ENCODE results near the gene MRPL34. TPM values are rescaled to one million over a fixed set of nuclear protein-coding genes. Genes with fewer than 3 reads are reported as not detected.
A peak's percentile ranks its signal among the peaks of the same experiment; 100 is the strongest.

MRPL34 gene
- total RNA-seq, 1 experiment from 2014 or later: 191 TPM

DNA sequence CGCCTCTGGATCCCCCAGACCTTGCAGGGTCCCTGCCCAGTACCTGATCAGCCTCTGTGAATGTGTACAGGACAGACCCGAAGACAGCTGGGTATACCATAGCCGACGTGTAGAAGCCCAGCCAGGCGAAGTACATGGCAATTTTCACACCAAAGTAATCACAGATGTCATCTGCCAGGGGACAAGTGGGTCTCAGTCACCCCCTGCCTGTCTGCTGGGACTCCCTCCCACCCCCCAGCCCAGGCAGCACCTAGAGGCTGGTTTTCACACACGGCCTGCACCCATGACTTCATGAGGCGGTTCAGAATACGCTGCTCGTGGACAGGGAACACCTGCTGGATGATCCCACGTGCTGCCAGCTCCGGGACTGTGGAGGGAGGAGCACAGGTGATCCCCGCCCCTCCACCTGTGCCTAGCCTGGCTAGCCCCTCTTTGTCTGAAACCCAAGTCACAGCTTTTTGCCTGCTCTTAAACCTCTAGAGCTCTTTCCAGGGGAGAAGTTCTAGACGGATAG, 25.4 kb downstream of the MRPL34 start:
- peaks cover 10% of the 10 kb centered on the region for H3K4me1 ChIP-seq (ENCODE audit: insufficient read depth, low read length)
- ATAC-seq (no peak), DNase-seq (no peak)
- no peaks in the 10 kb centered on the region for H3F3A ChIP-seq (ENCODE audit: low read length, unreplicated experiment)
- H3K4me3 ChIP-seq (ENCODE audit: low read length): no peak overlapping the region
- no TSS peak for BruUV-seq (replicated peaks)
- TF ChIP-seq, protein P1, sequence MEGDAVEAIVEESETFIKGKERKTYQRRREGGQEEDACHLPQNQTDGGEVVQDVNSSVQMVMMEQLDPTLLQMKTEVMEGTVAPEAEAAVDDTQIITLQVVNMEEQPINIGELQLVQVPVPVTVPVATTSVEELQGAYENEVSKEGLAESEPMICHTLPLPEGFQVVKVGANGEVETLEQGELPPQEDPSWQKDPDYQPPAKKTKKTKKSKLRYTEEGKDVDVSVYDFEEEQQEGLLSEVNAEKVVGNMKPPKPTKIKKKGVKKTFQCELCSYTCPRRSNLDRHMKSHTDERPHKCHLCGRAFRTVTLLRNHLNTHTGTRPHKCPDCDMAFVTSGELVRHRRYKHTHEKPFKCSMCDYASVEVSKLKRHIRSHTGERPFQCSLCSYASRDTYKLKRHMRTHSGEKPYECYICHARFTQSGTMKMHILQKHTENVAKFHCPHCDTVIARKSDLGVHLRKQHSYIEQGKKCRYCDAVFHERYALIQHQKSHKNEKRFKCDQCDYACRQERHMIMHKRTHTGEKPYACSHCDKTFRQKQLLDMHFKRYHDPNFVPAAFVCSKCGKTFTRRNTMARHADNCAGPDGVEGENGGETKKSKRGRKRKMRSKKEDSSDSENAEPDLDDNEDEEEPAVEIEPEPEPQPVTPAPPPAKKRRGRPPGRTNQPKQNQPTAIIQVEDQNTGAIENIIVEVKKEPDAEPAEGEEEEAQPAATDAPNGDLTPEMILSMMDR (conservative IDR thresholded peaks at IDR 0.05; ENCODE audit: low read depth, low read length): no peak
- TF ChIP-seq EZH2phosphoT487 (IDR thresholded peaks at IDR 0.05; ENCODE audit: borderline replicate concordance, low read length): no peak
- no peak for TF ChIP-seq EZH2 (IDR thresholded peaks at IDR 0.05; ENCODE audit: low read length, unreplicated experiment)
- H3K27ac ChIP-seq (ENCODE audit: low read length): no peak overlapping the region
- H3K36me3 ChIP-seq (ENCODE audit: low read depth, low read length): peaks cover 6% of the 10 kb centered on the region
- no peaks in the 10 kb centered on the region for H4K20me1 ChIP-seq (ENCODE audit: low read length)
- no peaks in the 10 kb centered on the region; the same call in 1 of the 2 replicates for H3K79me2 ChIP-seq (ENCODE audit: low read length)
- CTCF ChIA-PET: no interaction called here
- no peak overlapping the region for H3K4me2 ChIP-seq (ENCODE audit: low read length)
- no peaks in the 10 kb centered on the region for H3K27me3 ChIP-seq (ENCODE audit: low read length)
- no peaks in the 10 kb centered on the region for H3K9me3 ChIP-seq (ENCODE audit: low read length)
- no peak overlapping the region for H2AFZ ChIP-seq (ENCODE audit: low read length)
- POLR2A ChIA-PET (ENCODE audit: unreplicated experiment): no interaction called here
- no peaks in the 10 kb centered on the region for H3K9me2 ChIP-seq (replicated peaks; ENCODE audit: low read length)
- H3K9ac ChIP-seq (ENCODE audit: low read length): no peak overlapping the region
- intact Hi-C loops (cut with micrococcal nuclease): no loop called here

- Histone ChIP-seq H3F3A (ENCODE audit: low read length, unreplicated experiment) (no peaks in the 10 kb centered on the region), H3K4me3 (ENCODE audit: low read length) (no peak overlapping the region), H3K27ac (ENCODE audit: low read length) (no peak overlapping the region), H4K20me1 (ENCODE audit: low read length) (no peaks in the 10 kb centered on the region), H3K9me3 (ENCODE audit: low read length) (no peaks in the 10 kb centered on the region), H3K4me1 (ENCODE audit: insufficient read depth, low read length) (peaks cover 10% of the 10 kb centered on the region), H3K79me2 (ENCODE audit: low read length) (no peaks in the 10 kb centered on the region; the same call in 1 of the 2 replicates), H3K36me3 (ENCODE audit: low read depth, low read length) (peaks cover 6% of the 10 kb centered on the region), H3K27me3 (ENCODE audit: low read length) (no peaks in the 10 kb centered on the region), H3K9ac (ENCODE audit: low read length) (no peak overlapping the region), H2AFZ (ENCODE audit: low read length) (no peak overlapping the region), H3K9me2 (replicated peaks; ENCODE audit: low read length) (no peaks in the 10 kb centered on the region), H3K4me2 (ENCODE audit: low read length) (no peak overlapping the region)
- POLR2A ChIA-PET (ENCODE audit: unreplicated experiment): interaction anchor here (2.0 kb wide), 1 partner anchor 23 kb away, joined by 11 read pairs; the partner anchor contains the start of gene DDA1
- CTCF ChIA-PET: no interaction called here
- DNase-seq (no peak), ATAC-seq (no peak)
- no TSS peak for BruUV-seq (replicated peaks)
- TF ChIP-seq EZH2phosphoT487 (IDR thresholded peaks at IDR 0.05; ENCODE audit: borderline replicate concordance, low read length) (no peak), EZH2 (IDR thresholded peaks at IDR 0.05; ENCODE audit: low read length, unreplicated experiment) (no peak)
- TF ChIP-seq, protein P1 (conservative IDR thresholded peaks at IDR 0.05; ENCODE audit: low read depth, low read length): no peak
- intact Hi-C loops (cut with micrococcal nuclease): no loop called here
These were observed 26.6 kb downstream of the MRPL34 start for GRCh38 chr19:17332360-17332676.

DNA sequence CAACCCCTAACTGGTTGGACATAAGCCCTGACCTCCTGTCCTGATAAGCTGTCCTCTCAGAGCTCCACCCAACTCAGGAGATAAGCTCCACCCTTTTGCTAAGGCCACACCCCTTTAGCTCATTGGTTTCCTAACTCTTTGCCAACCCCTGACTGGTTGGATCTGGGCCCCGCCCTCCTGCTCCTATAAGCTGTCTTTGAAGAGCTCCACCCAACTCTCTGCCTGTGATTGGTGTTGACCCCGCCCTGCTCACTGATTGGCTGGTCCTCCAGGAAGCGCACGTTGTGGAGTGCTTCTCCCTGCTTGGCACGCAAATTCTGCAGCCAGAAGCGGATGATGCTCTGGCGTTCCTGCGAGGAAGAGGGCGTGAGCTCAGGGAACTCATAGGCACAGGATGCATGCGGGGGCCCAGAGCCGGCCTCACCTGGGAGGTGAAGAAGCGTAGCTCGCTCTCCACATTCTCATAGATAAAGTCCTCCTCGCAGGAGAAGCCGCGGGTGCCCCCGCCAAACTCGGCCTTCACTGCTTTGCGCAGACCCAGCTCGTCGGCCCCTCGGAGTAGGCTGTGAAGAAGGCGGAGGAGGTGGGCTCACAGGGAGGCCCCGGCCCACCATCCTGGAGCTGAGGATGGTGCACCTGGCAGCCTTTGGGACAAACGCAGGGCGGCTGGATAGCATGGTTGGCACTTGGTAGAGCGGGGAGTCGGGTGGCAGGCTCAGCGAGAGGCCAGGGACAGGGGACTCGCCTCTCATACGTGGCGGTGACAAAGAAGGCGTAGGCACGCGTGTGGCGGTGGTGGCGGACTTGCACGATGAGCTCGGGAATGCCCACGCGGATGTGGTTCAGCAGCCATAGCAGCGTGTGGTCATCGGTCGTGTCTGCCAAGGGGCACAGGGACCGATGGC, 27.3 kb downstream of the MRPL34 start:
- H4K20me1 ChIP-seq (ENCODE audit: low read length): no peaks in the 10 kb centered on the region
- peaks cover 6% of the 10 kb centered on the region for H3K36me3 ChIP-seq (ENCODE audit: low read depth, low read length)
- no peak overlapping the region for H3K4me2 ChIP-seq (ENCODE audit: low read length)
- no TSS peak for BruUV-seq (replicated peaks)
- H3K9me2 ChIP-seq (replicated peaks; ENCODE audit: low read length): no peaks in the 10 kb centered on the region
- ChIA-PET CTCF (no interaction called here), POLR2A (ENCODE audit: unreplicated experiment) (interaction anchor here (2.0 kb wide), 1 partner anchor 23 kb away, joined by 11 read pairs; the partner anchor contains the start of gene DDA1)
- no peaks in the 10 kb centered on the region for H3F3A ChIP-seq (ENCODE audit: low read length, unreplicated experiment)
- no peak overlapping the region for H2AFZ ChIP-seq (ENCODE audit: low read length)
- H3K9me3 ChIP-seq (ENCODE audit: low read length): no peaks in the 10 kb centered on the region
- H3K79me2 ChIP-seq (ENCODE audit: low read length): peaks cover 5% of the 10 kb centered on the region
- H3K27ac ChIP-seq (ENCODE audit: low read length): no peak overlapping the region
- no peak overlapping the region for H3K4me3 ChIP-seq (ENCODE audit: low read length)
- ATAC-seq: no peak
- H3K27me3 ChIP-seq (ENCODE audit: low read length): no peaks in the 10 kb centered on the region
- H3K4me1 ChIP-seq (ENCODE audit: insufficient read depth, low read length): peaks cover 10% of the 10 kb centered on the region
- H3K9ac ChIP-seq (ENCODE audit: low read length): no peak overlapping the region
- intact Hi-C loops (cut with micrococcal nuclease): no loop called here
- DNase-seq: peak; percentile 76
- no peak for TF ChIP-seq EZH2 (IDR thresholded peaks at IDR 0.05; ENCODE audit: low read length, unreplicated experiment)
- TF ChIP-seq EZH2phosphoT487 (IDR thresholded peaks at IDR 0.05; ENCODE audit: borderline replicate concordance, low read length): no peak
- TF ChIP-seq, protein P1 (conservative IDR thresholded peaks at IDR 0.05; ENCODE audit: low read depth, low read length): no peak
